HG03457 (cell line): ENCODE data around the gene MAGEA10.
"Not testable (repeated sequence)": the region's sequence is repeated elsewhere in the genome, so short reads cannot be mapped to it uniquely, and the experiment has no call there.

Experiments
- ATAC-seq: cut with Tn5 transposase; IDR thresholded peaks from one replicate; pipeline ENCODE4 v1.9.1; 2021; ENCODE audit warnings: moderate number of reproducible peaks; ENCODE audit not compliant: unreplicated experiment

MAGEA10 gene

GRCh38 chrX:152138388-152138784 lies at the start of gene MAGEA10:
Gene MAGEA10 (minus strand): TSS chrX:152138577. CDS start chrX:152135620, 2,957 bp downstream.
- ATAC-seq = no peak

GRCh38 chrX:152177497-152178269 lies 39.3 kb upstream of the MAGEA10 start:
- ATAC-seq = no peak

GRCh38 chrX:152177052-152177451 lies 38.7 kb upstream of the MAGEA10 start:
- no peak for ATAC-seq

GRCh38 chrX:152175892-152176291 lies 37.5 kb upstream of the MAGEA10 start:
- not testable (repeated sequence) for ATAC-seq

- not testable (repeated sequence) for ATAC-seq
These were observed 35.5 kb upstream of the MAGEA10 start for GRCh38 chrX:152173923-152174322.

GRCh38 chrX:152170621-152171020 lies 32.2 kb upstream of the MAGEA10 start:
- no peak for ATAC-seq

- no peak for ATAC-seq
These were observed 26.8 kb upstream of the MAGEA10 start for GRCh38 chrX:152165033-152165743.

- ATAC-seq = no peak
These were observed 18.7 kb upstream of the MAGEA10 start for GRCh38 chrX:152157042-152157441.

GRCh38 chrX:152155766-152156310 lies 17.5 kb upstream of the MAGEA10 start:
- ATAC-seq = no peak

GRCh38 chrX:152154050-152154449 lies 15.7 kb upstream of the MAGEA10 start:
- ATAC-seq = no peak

- ATAC-seq = no peak
These were observed 12.9 kb upstream of the MAGEA10 start for GRCh38 chrX:152151256-152151655.

- no peak for ATAC-seq
These were observed 11.3 kb upstream of the MAGEA10 start for GRCh38 chrX:152149648-152150047.

GRCh38 chrX:152139589-152139988 lies 1.2 kb upstream of the MAGEA10 start:
- ATAC-seq = no peak

GRCh38 chrX:152137771-152138387 lies 498 bp downstream of the MAGEA10 start:
- ATAC-seq = no peak

GRCh38 chrX:152136312-152136711 lies 2.1 kb downstream of the MAGEA10 start:
- ATAC-seq = no peak

GRCh38 chrX:152131525-152131924 lies 6.9 kb downstream of the MAGEA10 start:
- no peak for ATAC-seq

GRCh38 chrX:152129069-152129844 lies 9.1 kb downstream of the MAGEA10 start:
- not testable (repeated sequence) for ATAC-seq

GRCh38 chrX:152117305-152117704 lies 21.1 kb downstream of the MAGEA10 start:
- no peak for ATAC-seq

GRCh38 chrX:152108527-152108926 lies 29.9 kb downstream of the MAGEA10 start:
- ATAC-seq = no peak

GRCh38 chrX:152103866-152104265 lies 34.5 kb downstream of the MAGEA10 start:
- ATAC-seq = no peak

- no peak for ATAC-seq
These were observed 52.2 kb downstream of the MAGEA10 start for GRCh38 chrX:152086141-152086540.
